Natural killer cell treated with Interleukin-12 subunit alpha and Interleukin-12 subunit beta and Interleukin-15 and Interleukin-18, amount 100 ng/mL, for 72 hours (primary cell): ENCODE measurements around the gene SYT7. TPM values are rescaled to one million over a fixed set of nuclear protein-coding genes. Genes with fewer than 3 reads are reported as not detected.
A peak's percentile ranks its signal among the peaks of the same experiment; 100 is the strongest.

Experiments used
- ATAC-seq, 2 donors: fragments of 150-1000 bp; cut with Tn5 transposase in 1 of 2; sonication (Bioruptor Pico), chemical (Tn5 transposase) in 1 of 2; 2 replicates each; pipeline ENCODE4 v1.10.0; 2021
- DNase-seq: peaks from one replicate; pipeline ENCODE4 v3.0.0; 2022; ENCODE audit warnings: low spot score
- H3K27ac Mint-ChIP-seq, 2 donors: 1 replicate in 1 of 2; 2 replicates in 1 of 2; pipeline ENCODE4 v1.8.0; 2022; ENCODE audit warnings: mixed read lengths in 2 of 2, mild to moderate bottlenecking in 1 of 2, moderate library complexity in 1 of 2
- H3K27me3 Mint-ChIP-seq, 2 donors: 1 replicate in 1 of 2; 2 replicates in 1 of 2; pipeline ENCODE4 v1.8.0; 2022; ENCODE audit warnings: mixed read lengths in 2 of 2
- H3K36me3 Mint-ChIP-seq: one replicate; pipeline ENCODE4 v1.8.0; 2022; ENCODE audit warnings: mixed read lengths
- H3K4me1 Mint-ChIP-seq, 2 donors: 1 replicate in 1 of 2; 2 replicates in 1 of 2; pipeline ENCODE4 v1.8.0; 2022; ENCODE audit warnings: low read depth in 2 of 2, mixed read lengths in 2 of 2, mild to moderate bottlenecking in 1 of 2
- H3K4me3 Mint-ChIP-seq: one replicate; pipeline ENCODE4 v1.8.0; 2022; ENCODE audit warnings: mixed read lengths
- H3K9me3 Mint-ChIP-seq: 2 replicates; pipeline ENCODE4 v1.8.0; 2022; ENCODE audit warnings: mixed read lengths
- total RNA-seq, 2 donors: library from RNA; stranded (reverse); gene quantifications; one replicate each; pipeline ENCODE4 v1.2.3, GENCODE V29; 2022

Gene SYT7, protein sequence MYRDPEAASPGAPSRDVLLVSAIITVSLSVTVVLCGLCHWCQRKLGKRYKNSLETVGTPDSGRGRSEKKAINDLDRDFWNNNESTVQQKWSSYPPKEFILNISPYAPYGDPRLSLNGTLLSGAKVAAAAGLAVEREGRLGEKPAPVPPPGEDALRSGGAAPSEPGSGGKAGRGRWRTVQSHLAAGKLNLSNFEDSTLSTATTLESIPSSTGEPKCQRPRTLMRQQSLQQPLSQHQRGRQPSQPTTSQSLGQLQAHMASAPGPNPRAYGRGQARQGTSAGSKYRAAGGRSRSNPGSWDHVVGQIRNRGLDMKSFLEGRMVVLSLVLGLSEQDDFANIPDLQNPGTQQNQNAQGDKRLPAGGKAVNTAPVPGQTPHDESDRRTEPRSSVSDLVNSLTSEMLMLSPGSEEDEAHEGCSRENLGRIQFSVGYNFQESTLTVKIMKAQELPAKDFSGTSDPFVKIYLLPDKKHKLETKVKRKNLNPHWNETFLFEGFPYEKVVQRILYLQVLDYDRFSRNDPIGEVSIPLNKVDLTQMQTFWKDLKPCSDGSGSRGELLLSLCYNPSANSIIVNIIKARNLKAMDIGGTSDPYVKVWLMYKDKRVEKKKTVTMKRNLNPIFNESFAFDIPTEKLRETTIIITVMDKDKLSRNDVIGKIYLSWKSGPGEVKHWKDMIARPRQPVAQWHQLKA
- total RNA-seq = not detected

DNA sequence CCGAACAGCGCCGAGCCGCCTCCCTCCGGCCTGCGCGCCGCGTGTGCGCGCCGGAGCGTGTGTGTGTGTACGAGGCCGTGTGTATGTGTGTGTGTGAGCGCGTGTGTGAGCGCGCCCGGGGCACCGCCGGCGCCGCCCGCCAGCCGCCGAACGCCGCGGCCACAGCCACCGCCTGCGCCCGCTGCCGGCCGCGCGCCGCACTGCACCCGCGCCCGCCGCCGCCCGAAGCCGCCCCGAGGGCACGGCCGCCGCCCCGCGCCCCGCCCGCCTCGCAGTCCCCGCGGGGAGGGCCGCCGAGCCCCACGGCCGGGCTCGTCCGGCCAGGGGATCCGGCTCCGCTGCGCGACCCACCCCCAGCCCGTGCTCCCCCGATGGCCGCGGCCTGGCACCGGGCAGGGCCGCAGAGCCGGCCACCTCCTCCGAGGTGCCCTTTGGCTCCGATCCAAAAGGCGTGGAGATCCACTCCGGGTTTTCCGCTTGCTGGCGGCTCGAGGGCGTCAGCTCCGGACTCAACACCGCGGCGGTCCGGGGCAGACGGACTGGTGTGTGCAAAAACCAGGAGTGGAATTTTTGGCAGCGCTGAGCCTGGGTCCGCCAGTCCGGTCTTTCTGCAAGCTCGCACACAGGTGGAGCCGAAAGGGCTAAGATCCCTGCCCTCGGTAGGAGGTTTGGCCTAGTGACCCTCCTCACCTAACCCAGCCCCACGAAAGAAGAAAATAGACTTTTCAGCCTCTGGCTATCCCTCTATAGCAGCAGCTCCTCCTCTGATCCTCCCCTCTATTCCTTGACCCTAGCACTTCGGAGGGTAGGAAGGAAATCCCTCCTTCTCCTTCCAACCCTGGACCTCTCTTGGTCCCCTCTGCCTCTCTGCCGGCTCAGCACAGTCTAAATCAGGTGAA lies at the start of gene SYT7:
TSS of gene SYT7 (minus strand) at position 47 of the 899 bp plus-strand sequence. CDS start 256 bp downstream, outside the sequence.
- Mint-ChIP-seq H3K4me3 (peak within 1 kb of the TSS; percentile 72), H3K4me1 (peaks cover 9 to 12% of the 10 kb centered on the region in 2 donors), H3K27ac (peak within 1 kb of the TSS in 1 of 2 donors; percentile 8), H3K27me3 (peaks cover 20 to 35% of the 10 kb centered on the region in 2 donors), H3K9me3 (no peaks in the 10 kb centered on the region), H3K36me3 (no peaks in the 10 kb centered on the region)
- DNase-seq (peak; percentile 96), ATAC-seq (peak; percentile 89 to 92)

DNA sequence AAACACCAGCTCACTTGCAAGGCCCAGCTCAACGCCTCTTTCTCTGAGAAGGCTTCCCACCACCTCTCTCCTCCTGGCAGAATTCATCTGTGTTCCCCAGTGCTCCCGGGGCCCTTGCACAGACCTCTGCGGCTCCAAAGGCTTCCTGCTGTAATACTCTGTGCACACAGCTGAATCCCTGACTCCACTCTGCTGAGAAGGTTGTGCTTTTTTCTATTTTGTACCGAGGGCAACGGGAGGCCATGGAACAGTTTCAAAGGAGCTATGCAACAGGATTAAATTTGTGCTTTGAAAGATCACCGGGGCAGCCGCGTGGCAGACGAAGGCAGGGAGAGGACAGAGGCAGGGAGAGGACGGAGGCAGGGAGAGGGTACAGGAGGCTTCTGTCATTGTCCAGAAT lies 49.2 kb upstream of the SYT7 start:
- Mint-ChIP-seq H3K9me3 (no peaks in the 10 kb centered on the region), H3K27me3 (peaks cover 4 to 14% of the 10 kb centered on the region in 2 donors), H3K27ac (no peak overlapping the region), H3K4me3 (no peak overlapping the region), H3K36me3 (no peaks in the 10 kb centered on the region), H3K4me1 (peaks cover 0 to 3% of the 10 kb centered on the region in 2 donors)
- ATAC-seq (no peak), DNase-seq (no peak)

- Mint-ChIP-seq H3K27ac (no peak overlapping the region), H3K4me1 (peaks cover 0 to 3% of the 10 kb centered on the region in 2 donors), H3K27me3 (peaks cover 4 to 14% of the 10 kb centered on the region in 2 donors), H3K36me3 (no peaks in the 10 kb centered on the region), H3K4me3 (no peak overlapping the region), H3K9me3 (no peaks in the 10 kb centered on the region)
- DNase-seq (no peak), ATAC-seq (peak in 1 of 2 donors; percentile 20)
These were observed 48.4 kb upstream of the SYT7 start for GRCh38 chr11:61629082-61629833.

- H3K27ac Mint-ChIP-seq = no peak overlapping the region
- peaks cover 4 to 14% of the 10 kb centered on the region in 2 donors for H3K27me3 Mint-ChIP-seq
- peaks cover 0 to 3% of the 10 kb centered on the region in 2 donors for H3K4me1 Mint-ChIP-seq
- H3K36me3 Mint-ChIP-seq = no peaks in the 10 kb centered on the region
- DNase-seq (no peak), ATAC-seq (no peak)
- H3K4me3 Mint-ChIP-seq = no peak overlapping the region
- H3K9me3 Mint-ChIP-seq = no peaks in the 10 kb centered on the region
These were observed 47.7 kb upstream of the SYT7 start for GRCh38 chr11:61628662-61628970.

DNA sequence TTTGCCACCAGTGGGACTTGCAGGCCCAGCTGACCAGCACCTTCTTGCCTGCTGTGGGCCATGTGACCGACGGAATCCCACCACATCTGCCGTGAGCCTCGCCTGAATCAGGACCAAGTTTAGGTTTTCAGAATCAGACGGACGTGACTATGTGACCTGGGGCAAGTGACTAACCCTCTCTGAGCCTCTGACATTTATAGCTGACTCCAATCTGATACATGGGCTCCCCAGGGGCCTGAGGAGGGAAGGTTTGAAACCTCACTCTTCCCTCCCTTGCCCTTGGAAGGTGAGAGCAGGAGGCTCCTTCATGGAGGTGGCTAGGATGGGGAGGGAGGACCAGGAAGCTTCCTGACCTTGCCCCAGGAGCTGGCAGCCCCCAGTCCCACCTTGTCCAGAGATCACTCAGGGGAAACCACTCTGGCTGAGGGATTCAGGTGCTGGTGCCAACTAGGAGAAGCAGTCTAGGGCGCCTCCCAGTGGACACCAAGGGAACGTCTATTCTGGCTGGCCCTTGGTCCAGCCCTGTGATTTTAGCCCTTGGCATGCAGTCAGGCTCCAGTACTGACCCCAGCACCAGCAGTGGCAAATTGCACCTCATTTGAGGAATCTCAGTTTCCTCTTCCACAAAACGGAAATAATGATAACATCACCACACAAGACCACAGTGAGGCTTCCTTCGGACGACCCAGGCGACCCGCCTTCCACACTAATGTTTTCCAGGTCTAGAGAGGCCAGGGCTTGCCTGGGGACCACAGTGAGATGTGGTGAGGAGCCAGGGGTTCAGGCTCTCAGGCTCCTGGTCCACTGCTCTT lies 47.2 kb upstream of the SYT7 start:
- peaks cover 4 to 14% of the 10 kb centered on the region in 2 donors for H3K27me3 Mint-ChIP-seq
- peaks cover 0 to 3% of the 10 kb centered on the region in 2 donors for H3K4me1 Mint-ChIP-seq
- ATAC-seq (peak in 1 of 2 donors; percentile 65), DNase-seq (no peak)
- H3K9me3 Mint-ChIP-seq = no peaks in the 10 kb centered on the region
- H3K4me3 Mint-ChIP-seq = no peak overlapping the region
- no peaks in the 10 kb centered on the region for H3K36me3 Mint-ChIP-seq
- H3K27ac Mint-ChIP-seq = no peak overlapping the region

DNA sequence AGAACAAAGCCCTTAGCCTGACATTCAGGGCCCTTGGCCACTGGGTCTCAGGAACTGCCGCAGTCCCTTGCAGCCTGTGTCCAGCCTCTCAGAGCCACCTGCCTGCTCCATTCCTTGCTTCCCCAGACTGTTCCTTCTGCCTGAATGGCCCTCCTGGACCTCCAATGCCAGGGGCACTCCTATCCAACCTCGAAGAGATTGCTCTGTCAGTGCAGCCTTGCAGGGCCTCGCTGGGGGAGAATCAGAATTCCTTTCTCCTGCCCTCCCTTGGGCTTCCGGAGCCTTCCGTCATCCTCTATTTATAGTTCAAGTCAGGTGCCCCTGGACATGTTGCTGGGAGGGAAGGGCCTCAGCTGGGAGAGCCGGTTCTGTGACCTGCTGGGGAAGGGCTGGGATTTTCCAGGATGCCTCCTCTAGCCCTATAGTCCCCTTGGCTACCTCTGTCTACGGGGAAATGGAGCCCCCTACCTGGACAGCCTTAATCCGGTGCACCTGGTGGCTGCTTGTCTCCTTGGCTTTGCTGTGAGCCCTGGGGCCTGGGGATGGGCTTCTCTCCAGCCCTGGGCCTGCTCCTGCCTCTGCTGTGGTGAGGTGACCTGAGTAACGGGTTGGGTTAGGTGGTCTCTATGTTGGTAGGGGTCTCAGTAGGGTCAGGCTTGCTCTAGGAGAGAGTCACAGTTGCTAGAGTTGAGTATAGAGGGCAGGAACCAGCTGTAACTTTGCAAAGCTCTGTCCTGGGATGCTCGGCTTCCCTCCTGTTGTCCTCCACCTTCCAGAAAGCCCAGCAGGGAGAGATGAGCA lies 45.9 kb upstream of the SYT7 start:
- Mint-ChIP-seq H3K9me3 (no peaks in the 10 kb centered on the region), H3K27ac (no peak overlapping the region), H3K36me3 (no peaks in the 10 kb centered on the region), H3K4me3 (no peak overlapping the region), H3K4me1 (peaks cover 0 to 3% of the 10 kb centered on the region in 2 donors), H3K27me3 (peaks cover 4 to 14% of the 10 kb centered on the region in 2 donors)
- ATAC-seq (no peak), DNase-seq (no peak)

DNA sequence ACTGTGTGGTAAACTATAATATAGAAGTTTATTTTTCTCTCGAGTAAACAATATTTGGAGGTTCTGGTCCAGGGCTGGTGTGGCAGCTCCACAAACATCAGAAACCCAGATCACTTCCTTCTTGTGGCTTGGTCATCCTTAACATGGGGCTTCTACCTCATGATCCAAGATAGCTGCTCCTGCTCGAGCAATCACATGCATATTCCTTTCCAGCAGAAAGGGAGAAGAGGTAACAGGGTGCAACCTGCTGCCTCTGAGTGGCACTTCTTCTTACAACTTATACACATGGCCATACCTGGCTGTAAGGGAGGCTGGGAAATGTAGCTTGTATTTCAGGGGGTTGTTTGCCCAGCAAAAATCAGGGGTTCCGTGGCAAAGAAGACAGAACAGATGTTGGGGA lies 44.6 kb upstream of the SYT7 start:
- ATAC-seq (no peak), DNase-seq (no peak)
- no peaks in the 10 kb centered on the region for H3K9me3 Mint-ChIP-seq
- peaks cover 9 to 15% of the 10 kb centered on the region in 2 donors for H3K27me3 Mint-ChIP-seq
- peaks cover 0 to 3% of the 10 kb centered on the region in 2 donors for H3K4me1 Mint-ChIP-seq
- H3K27ac Mint-ChIP-seq = no peak overlapping the region
- H3K4me3 Mint-ChIP-seq = no peak overlapping the region
- no peaks in the 10 kb centered on the region for H3K36me3 Mint-ChIP-seq

GRCh38 chr11:61621917-61622585 lies 41.2 kb upstream of the SYT7 start:
- H3K36me3 Mint-ChIP-seq = no peaks in the 10 kb centered on the region
- DNase-seq = no peak
- peaks cover 6 to 14% of the 10 kb centered on the region in 2 donors for H3K27me3 Mint-ChIP-seq
- no peaks in the 10 kb centered on the region for H3K4me1 Mint-ChIP-seq
- no peaks in the 10 kb centered on the region for H3K9me3 Mint-ChIP-seq
- H3K27ac Mint-ChIP-seq = no peak overlapping the region
- ATAC-seq = no peak
- no peak overlapping the region for H3K4me3 Mint-ChIP-seq

GRCh38 chr11:61619471-61620226 lies 38.8 kb upstream of the SYT7 start:
- Mint-ChIP-seq H3K4me1 (no peaks in the 10 kb centered on the region), H3K4me3 (no peak overlapping the region), H3K9me3 (no peaks in the 10 kb centered on the region), H3K27ac (no peak overlapping the region), H3K27me3 (peaks cover 6 to 18% of the 10 kb centered on the region in 2 donors), H3K36me3 (no peaks in the 10 kb centered on the region)
- DNase-seq (no peak), ATAC-seq (no peak)

DNA sequence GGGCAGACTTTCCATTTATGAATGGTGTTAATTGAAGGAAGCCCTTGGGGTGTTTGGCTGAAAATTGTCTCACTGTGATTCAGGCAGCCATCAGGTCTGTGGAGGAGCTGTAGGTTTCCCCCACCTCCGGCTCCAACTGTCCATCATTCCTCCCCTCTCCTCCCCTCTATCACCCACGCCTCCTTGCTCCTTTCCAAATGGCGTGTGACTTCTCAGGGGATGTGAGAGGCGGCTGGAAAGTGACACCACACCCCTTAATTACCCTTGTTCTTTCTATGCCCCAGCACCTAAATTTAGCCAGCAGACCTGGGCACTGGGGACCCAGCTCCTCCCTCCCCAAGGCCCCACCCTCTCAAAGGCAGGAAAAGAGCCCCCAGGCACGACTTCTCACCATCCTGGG lies 38.1 kb upstream of the SYT7 start:
- no peaks in the 10 kb centered on the region for H3K9me3 Mint-ChIP-seq
- no peaks in the 10 kb centered on the region for H3K36me3 Mint-ChIP-seq
- no peak overlapping the region for H3K4me3 Mint-ChIP-seq
- no peak overlapping the region for H3K27ac Mint-ChIP-seq
- no peaks in the 10 kb centered on the region for H3K4me1 Mint-ChIP-seq
- no peak for DNase-seq
- peaks cover 6 to 21% of the 10 kb centered on the region in 2 donors for H3K27me3 Mint-ChIP-seq
- ATAC-seq = no peak

DNA sequence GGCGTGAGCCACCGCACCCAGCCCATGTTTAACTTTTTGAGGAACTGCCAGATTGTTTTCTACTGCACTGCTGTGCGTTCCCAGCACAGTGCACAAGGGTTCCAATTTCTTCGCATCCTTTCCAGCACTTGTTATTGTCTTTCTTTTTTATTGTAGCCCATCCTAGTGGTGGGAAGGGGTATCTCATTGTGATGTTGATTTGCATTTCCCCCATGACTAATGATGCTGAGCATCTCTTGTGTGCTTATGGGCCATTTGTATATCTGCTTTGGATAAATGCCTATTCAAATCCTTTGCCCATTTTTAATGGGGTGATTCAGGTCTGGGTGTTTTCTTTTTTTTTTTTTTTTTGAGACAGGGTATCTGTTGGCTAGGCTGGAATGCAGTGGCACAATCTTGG lies 36.6 kb upstream of the SYT7 start:
- Mint-ChIP-seq H3K4me3 (no peak overlapping the region), H3K4me1 (no peaks in the 10 kb centered on the region), H3K27ac (no peak overlapping the region), H3K36me3 (no peaks in the 10 kb centered on the region), H3K27me3 (peaks cover 6 to 21% of the 10 kb centered on the region in 2 donors), H3K9me3 (no peaks in the 10 kb centered on the region)
- no peak for ATAC-seq
- DNase-seq = no peak
